NCI-H2107 (cell line): ENCODE results near the gene STX3.
"Not testable (repeated sequence)": the region's sequence is repeated elsewhere in the genome, so short reads cannot be mapped to it uniquely, and the experiment has no call there.

Experiments
- DNase-seq: peaks from one replicate; lab custom pipeline; 2025; lab: John Stamatoyannopoulos, UW

The STX3 gene

GRCh38 chr11:59758401-59759037, 3.3 kb downstream of the STX3 start:
- DNase-seq = no peak

GRCh38 chr11:59759900-59760299, 4.7 kb downstream of the STX3 start:
- DNase-seq = no peak

GRCh38 chr11:59760771-59761170, 5.6 kb downstream of the STX3 start:
- DNase-seq = no peak

GRCh38 chr11:59761993-59762392, 6.8 kb downstream of the STX3 start:
- DNase-seq = no peak

GRCh38 chr11:59765068-59765735, 10.0 kb downstream of the STX3 start:
- no peak for DNase-seq

GRCh38 chr11:59766542-59767224, 11.5 kb downstream of the STX3 start:
- DNase-seq = no peak

- DNase-seq = no peak
Measured at GRCh38 chr11:59767225-59767611, 12.0 kb downstream of the STX3 start.

GRCh38 chr11:59769111-59769510, 13.9 kb downstream of the STX3 start:
- no peak for DNase-seq

- no peak for DNase-seq
Measured at GRCh38 chr11:59769828-59770227, 14.7 kb downstream of the STX3 start.

GRCh38 chr11:59770319-59770718, 15.1 kb downstream of the STX3 start:
- no peak for DNase-seq

- no peak for DNase-seq
Measured at GRCh38 chr11:59770869-59771268, 15.7 kb downstream of the STX3 start.

- no peak for DNase-seq
Measured at GRCh38 chr11:59771605-59772004, 16.4 kb downstream of the STX3 start.

- DNase-seq = no peak
Measured at GRCh38 chr11:59773083-59773440, 17.9 kb downstream of the STX3 start.

- no peak for DNase-seq
Measured at GRCh38 chr11:59776210-59777066, 21.3 kb downstream of the STX3 start.

- no peak for DNase-seq
Measured at GRCh38 chr11:59777104-59777503, 21.9 kb downstream of the STX3 start.

GRCh38 chr11:59778122-59778521, 22.9 kb downstream of the STX3 start:
- no peak for DNase-seq

GRCh38 chr11:59779487-59779886, 24.3 kb downstream of the STX3 start:
- DNase-seq = no peak

- DNase-seq = no peak
Measured at GRCh38 chr11:59782080-59782479, 26.9 kb downstream of the STX3 start.

- DNase-seq = no peak
Measured at GRCh38 chr11:59783632-59784090, 28.5 kb downstream of the STX3 start.

- DNase-seq = not testable (repeated sequence)
Measured at GRCh38 chr11:59784441-59784840, 29.3 kb downstream of the STX3 start.

- no peak for DNase-seq
Measured at GRCh38 chr11:59785818-59786217, 30.6 kb downstream of the STX3 start.

- DNase-seq = no peak
Measured at GRCh38 chr11:59787255-59787588, 32.0 kb downstream of the STX3 start.

GRCh38 chr11:59787816-59788215, 32.6 kb downstream of the STX3 start:
- no peak for DNase-seq
